Stimulated activated CD8-positive, alpha-beta memory T cell treated with anti-CD3 and anti-CD28 coated beads, Interleukin-15, amount 100 ng/mL, for 1 hour (primary cell): Measurements from ENCODE around the gene PABPC5.

Experiments
- DNase-seq: peaks from one replicate; pipeline ENCODE4 v3.0.0-alpha.2; 2020; ENCODE audit warnings: low read depth

The PABPC5 gene

GRCh38 chrX:91434351-91435168 lies at the start of gene PABPC5:
TSS of gene PABPC5 (plus strand) at chrX:91434839. CDS start at chrX:91435578, 739 bp downstream.
- DNase-seq, result no peak

- no peak for DNase-seq
These were observed 45.6 kb upstream of the PABPC5 start for GRCh38 chrX:91389026-91389425.

- no peak for DNase-seq
These were observed 19.9 kb upstream of the PABPC5 start for GRCh38 chrX:91414713-91415112.

GRCh38 chrX:91435395-91435794 lies 756 bp downstream of the PABPC5 start:
- DNase-seq, result no peak
